Hair follicular keratinocyte (primary cell): Measurements from ENCODE around the gene POLE2. TPM values are rescaled to one million over a fixed set of nuclear protein-coding genes. Genes with fewer than 3 reads are reported as not detected.

Experiments used
- total RNA-seq: library from RNA; depleted of rRNA; stranded (reverse); fragments of >200 nt; gene quantifications from 2 replicates; pipeline ENCODE4 v1.2.3, GENCODE V29; 2015

The POLE2 gene, protein sequence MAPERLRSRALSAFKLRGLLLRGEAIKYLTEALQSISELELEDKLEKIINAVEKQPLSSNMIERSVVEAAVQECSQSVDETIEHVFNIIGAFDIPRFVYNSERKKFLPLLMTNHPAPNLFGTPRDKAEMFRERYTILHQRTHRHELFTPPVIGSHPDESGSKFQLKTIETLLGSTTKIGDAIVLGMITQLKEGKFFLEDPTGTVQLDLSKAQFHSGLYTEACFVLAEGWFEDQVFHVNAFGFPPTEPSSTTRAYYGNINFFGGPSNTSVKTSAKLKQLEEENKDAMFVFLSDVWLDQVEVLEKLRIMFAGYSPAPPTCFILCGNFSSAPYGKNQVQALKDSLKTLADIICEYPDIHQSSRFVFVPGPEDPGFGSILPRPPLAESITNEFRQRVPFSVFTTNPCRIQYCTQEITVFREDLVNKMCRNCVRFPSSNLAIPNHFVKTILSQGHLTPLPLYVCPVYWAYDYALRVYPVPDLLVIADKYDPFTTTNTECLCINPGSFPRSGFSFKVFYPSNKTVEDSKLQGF
- 12.7 and 24.0 TPM in 2 replicates for total RNA-seq

DNA sequence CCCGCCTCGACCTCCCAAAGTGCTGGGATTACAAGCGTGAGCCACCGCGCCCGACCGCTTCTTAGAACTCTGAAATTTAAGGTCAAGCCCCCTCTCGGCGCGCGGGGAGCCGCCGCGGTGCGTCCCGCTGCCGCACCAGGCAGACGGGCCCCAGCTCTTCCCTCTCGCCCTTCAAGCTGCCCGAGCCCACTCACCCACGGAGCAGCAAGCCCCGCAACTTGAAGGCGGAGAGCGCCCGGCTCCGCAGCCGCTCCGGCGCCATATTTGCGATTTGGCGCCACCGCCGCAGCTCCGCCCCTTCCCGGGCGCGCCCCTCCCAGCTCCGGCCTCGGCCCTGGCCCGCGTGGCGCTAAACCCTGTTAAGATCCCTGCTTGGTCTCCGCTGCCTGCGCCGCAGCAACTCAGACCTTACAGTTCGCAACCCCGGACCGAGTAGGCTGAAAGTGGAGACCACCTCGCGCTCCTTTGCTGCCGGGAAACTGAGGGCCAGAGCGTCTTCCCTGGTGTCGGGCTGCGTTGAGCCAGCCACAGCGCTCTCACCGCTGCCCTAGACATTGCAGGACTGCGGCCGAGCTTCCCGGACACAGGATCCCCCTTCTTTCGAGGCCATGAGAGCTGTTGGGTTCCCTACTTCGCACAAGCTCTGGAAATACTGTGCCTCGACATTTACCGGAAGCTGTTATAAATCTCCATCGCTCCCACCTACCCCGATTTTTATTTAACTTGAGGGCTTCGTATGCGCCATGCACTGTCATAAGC, at the start of gene POLE2:
POLE2 (minus strand) TSS at position 273 of the 759 bp plus-strand sequence; CDS start at position 262, 11 bp downstream.

DNA sequence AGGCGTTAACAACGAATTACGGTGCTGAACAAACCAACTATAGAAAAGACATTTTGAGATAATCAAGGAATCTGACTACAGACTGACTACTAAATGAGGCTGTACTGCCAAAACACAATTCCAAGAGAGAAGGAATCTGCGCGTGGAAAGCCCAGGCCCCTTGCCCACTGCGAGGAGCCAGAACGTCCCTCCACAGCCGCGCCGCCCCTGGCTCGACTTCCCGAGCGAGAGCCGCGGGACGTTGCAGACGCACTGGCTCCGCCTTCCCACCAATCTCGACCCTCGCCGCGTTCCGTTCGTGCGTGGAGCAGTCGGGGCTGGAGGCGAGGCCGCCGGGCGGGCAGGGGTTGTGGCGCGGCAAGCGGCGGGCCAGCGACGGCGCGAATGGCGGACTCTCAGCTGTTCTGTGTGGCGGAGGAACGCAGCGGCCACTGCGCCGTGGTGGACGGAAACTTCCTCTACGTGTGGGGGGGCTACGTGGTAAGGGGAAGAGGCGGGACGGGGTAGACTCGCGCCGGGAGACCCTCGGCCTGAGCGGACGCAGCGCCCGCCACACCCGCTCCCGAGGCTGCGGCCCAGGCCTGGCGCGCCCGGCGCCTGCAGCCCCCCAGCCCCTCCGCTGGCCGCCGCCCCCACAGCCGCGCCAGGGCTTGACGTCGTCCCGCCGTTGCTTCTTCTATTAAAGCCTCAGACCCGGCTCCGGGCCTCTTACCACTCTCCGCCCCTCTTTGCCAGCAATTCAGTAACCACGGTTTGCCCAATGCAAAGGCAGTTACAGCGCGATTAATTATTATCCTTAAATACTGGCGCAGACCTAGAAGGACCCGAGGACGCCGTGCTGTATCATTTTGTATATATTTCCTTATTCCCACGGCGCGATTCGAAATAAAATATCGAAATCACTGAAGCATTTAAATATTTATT, 5.1 kb upstream of the POLE2 start, which contains the start of gene KLHDC1:
KLHDC1 (plus strand) TSS at position 310 of the 924 bp plus-strand sequence; CDS start at position 385, 75 bp downstream.

DNA sequence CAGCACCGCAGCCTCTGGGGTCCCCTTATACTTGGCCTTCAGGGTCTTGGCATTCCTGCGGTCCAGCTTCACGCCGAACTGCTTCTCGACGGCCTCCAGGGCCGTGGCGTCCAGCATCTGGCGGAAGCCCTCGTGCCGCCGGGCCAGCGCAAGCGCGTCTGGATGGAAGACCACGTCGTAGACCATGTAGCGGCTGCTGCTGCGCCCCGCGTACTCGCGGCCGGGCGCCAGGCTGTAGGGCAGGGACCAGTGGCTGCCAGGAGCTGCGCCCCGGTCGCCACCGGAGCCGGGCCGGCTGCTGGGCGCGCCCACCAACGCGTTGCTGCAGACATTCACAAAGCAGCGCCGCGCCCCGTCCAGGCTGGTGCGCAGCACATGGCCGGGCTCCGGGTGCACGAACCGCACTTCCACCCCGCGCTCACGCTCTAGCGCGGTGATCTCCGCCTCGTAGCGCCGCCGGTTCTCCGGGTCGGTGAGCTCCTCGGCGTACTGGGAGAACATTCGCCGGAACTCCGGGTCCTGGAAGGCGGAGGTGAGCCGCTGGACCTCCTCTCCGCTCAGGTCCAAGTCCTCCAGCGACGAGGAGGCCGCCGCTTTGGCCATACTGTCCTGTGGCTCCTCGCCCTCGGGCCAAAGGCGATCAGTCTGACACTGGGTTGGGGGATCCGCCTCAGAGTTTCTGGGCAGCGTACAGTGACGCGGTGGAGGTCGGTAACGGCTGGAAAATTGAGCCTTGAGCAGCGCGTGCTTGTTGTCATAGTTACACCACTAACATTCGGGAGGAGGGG, 53.3 kb downstream of the POLE2 start, which contains the start of gene DNAAF2:
DNAAF2 (minus strand) TSS at position 698 of the 788 bp plus-strand sequence; CDS start at position 603, 95 bp downstream.

DNA sequence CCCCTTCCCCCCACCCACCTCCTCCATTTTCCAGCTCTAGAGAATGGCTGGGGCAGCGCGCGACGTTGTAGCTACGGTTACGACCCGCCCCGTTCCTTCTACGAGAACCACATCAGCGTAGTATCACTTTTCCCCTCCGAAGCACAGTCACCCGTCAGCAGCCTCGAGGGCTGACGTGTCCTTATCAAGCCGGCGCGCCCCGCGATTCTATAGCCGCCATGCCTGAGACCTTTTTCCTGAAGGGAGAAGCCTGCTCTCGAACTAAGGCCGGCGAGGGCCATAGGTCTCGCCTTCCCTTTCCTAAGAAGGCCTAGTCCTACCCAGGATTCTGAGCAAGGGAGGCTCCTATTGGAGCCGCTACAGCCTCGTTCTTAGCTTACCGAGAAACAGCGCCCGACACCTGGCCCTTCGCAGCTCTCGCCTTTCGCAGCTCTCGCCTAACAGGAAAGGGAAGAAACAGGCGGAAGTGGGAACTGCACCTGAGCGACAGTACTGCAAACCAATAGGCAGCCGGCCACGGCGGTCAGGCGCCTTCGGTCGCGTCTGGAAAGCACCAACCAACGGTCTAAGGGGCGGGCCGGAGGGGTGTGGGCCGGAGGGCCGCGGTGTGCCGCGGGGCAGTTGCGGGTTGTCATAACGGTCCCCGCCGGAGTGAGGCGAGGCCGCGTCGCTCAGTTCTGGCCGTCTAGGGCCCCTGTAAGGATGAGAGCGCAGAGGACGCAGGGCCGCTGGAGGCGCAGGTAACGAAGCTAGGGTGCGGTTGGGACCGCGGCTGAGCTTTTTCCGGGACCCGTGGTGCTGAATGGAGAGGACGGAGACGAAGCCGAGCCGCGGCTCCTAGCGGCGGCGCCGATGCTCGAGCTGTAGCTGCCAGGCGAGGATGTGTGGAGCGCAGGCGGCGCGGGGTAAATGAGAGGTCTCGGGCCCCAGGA, 67.6 kb downstream of the POLE2 start, which contains the start of the genes MGAT2 and RPL36AL:
MGAT2 (plus strand) TSS at position 618 of the 932 bp plus-strand sequence. CDS start 470 bp downstream, outside the sequence.
RPL36AL (minus strand) TSS at position 445 of the 932 bp plus-strand sequence. CDS start 1,522 bp downstream, outside the sequence.

GRCh38 chr14:49598485-49599300, 89.3 kb downstream of the POLE2 start, which contains the start of gene LRR1:
Gene LRR1 (plus strand): TSS chr14:49598940. CDS start chr14:49599021, 81 bp downstream.

Other genes with a start within 250 kb of the POLE2 start
- 19,695 and 19,819 TPM in 2 replicates for gene RPS29, start 101.8 kb downstream of the POLE2 start, total RNA-seq
- gene LRR1, start 89.3 kb downstream of the POLE2 start, total RNA-seq = 11.9 and 31.6 TPM in 2 replicates
- gene RPL36AL, start 67.6 kb downstream of the POLE2 start, total RNA-seq = 276 and 320 TPM in 2 replicates
- 50.5 and 57.7 TPM in 2 replicates for gene MGAT2, start 67.4 kb downstream of the POLE2 start, total RNA-seq
- 10.3 and 16.6 TPM in 2 replicates for gene DNAAF2, start 53.0 kb downstream of the POLE2 start, total RNA-seq
- 0.47 and 2.1 TPM in 2 replicates for gene KLHDC1, start 4.9 kb upstream of the POLE2 start, total RNA-seq
- 30.6 and 39.6 TPM in 2 replicates for gene KLHDC2, start 79.9 kb upstream of the POLE2 start, total RNA-seq
- gene NEMF, start 164.6 kb upstream of the POLE2 start, total RNA-seq = 25.1 and 26.0 TPM in 2 replicates
- gene ARF6, start 204.9 kb upstream of the POLE2 start, total RNA-seq = 81.6 and 87.7 TPM in 2 replicates